Adrenal gland (tissue), 5 donors: ENCODE measurements around the gene ALKAL2.

Source experiments
- CTCF ChIP-seq, 6 experiments: fragments of 450-650 bp in 4 of 6; fragments of 200-600 bp in 2 of 6; sonication (generic) in 1 of 6; IDR thresholded peaks; 1 replicate in 5 of 6; 2 replicates in 1 of 6; pipeline versions ENCODE4 v1.5.1 to v1.8.0; 2016 to 2021; ENCODE audit warnings: antibody characterized with exemption in 6 of 6, mild to moderate bottlenecking in 2 of 6, moderate library complexity in 1 of 6
- POLR2A ChIP-seq, 2 donors: fragments of 450-650 bp; IDR thresholded peaks; one replicate each; pipeline ENCODE4 v1.6.1; 2017; ENCODE audit warnings: antibody characterized with exemption in 2 of 2, mild to moderate bottlenecking in 2 of 2, moderate library complexity in 1 of 2
- donor health status: DM: no; HTN: no; CAD: no.

GRCh38 chr2:313991-314390 lies 26.1 kb upstream of the ALKAL2 start:
- TF ChIP-seq POLR2A (IDR thresholded peaks at IDR 0.05) (no peak), CTCF (IDR thresholded peaks at IDR 0.05) (no peak)
